Stomach (tissue), 9 donors: ENCODE measurements around the gene HEPACAM. TPM values are rescaled to one million over a fixed set of nuclear protein-coding genes. Genes with fewer than 3 reads are reported as not detected.

Experiments
- DNase-seq, 2 donors: peaks; one replicate each; pipeline versions ENCODE4 v3.0.0 to v3.0.0-alpha.2; 2013 to 2019
- H3K27ac ChIP-seq, 5 donors: fragments of 200-600 bp in 4 of 5; sonication (generic) in 4 of 5; one replicate each; pipeline ENCODE4 v1.5.1; 2013 to 2019; ENCODE audit warnings: mild to moderate bottlenecking in 1 of 5, moderate library complexity in 1 of 5
- H3K27me3 ChIP-seq, 3 donors: fragments of 200-600 bp; sonication (generic); one replicate each; pipeline ENCODE4 v1.5.1; 2017 to 2019; ENCODE audit warnings: mixed run types in 1 of 3
- H3K36me3 ChIP-seq, 4 donors: fragments of 200-600 bp; sonication (generic); 1 replicate in 3 of 4; 2 replicates in 1 of 4; pipeline ENCODE4 v1.5.1; 2016 to 2019
- H3K4me1 ChIP-seq, 4 donors: fragments of 200-600 bp; sonication (generic); one replicate each; pipeline ENCODE4 v1.5.1; 2016 to 2019
- H3K4me3 ChIP-seq, 4 donors: fragments of 200-600 bp; sonication (generic) in 3 of 4; one replicate each; pipeline ENCODE4 v1.5.1; 2016 to 2019; ENCODE audit warnings: mild to moderate bottlenecking in 1 of 4
- H3K9me3 ChIP-seq, 4 donors: fragments of 200-600 bp; sonication (generic); one replicate each; pipeline ENCODE4 v1.5.1; 2016 to 2019
- EP300 ChIP-seq: sonication (generic); formaldehyde crosslinking; IDR thresholded peaks from one replicate; pipeline ENCODE4 v1.6.1; 2017; ENCODE audit warnings: antibody characterized with exemption
- POLR2A ChIP-seq, 4 donors: fragments of 450-650 bp; IDR thresholded peaks; one replicate each; pipeline ENCODE4 v1.6.1; 2016; ENCODE audit warnings: antibody characterized with exemption in 4 of 4, control low read depth in 2 of 4, mild to moderate bottlenecking in 1 of 4, moderate library complexity in 1 of 4
- POLR2AphosphoS5 ChIP-seq, 3 donors: sonication (generic); formaldehyde crosslinking; IDR thresholded peaks; one replicate each; pipeline ENCODE4 v1.6.1; 2016; ENCODE audit warnings: antibody characterized with exemption in 3 of 3
- WGBS, 5 donors: extraction: QIAGEN DNeasy Blood & Tissue Kit in 3 of 5; methylation state at CpG; one replicate each; pipeline versions ENCODE4 v1.1.5 to v1.1.7; 2013 to 2018; 5-methylcytosine and 5-hydroxymethylcytosine counted together
- intact Hi-C: fragments of 100-400 bp; cut with DNase I; formaldehyde crosslinking; loops from one replicate; pipeline ENCODE4 v1.15.1; 2023; ENCODE audit warnings: low total_unique reads
- polyA plus RNA-seq, 3 donors: library from polyadenylated mRNA; stranded (reverse); fragments of 200-250 nt; gene quantifications; one replicate each; pipeline ENCODE4 v1.2.3, GENCODE V29; 2013
- total RNA-seq, 5 donors: library from RNA; depleted of rRNA; stranded (reverse); fragments of >200 nt; gene quantifications; one replicate each; pipeline versions ENCODE4 v1.1.0 to v1.2.3, GENCODE V29; 2014 to 2016
- TF ChIP-seq, protein P1 (sequence below), 7 experiments: fragments of 450-650 bp in 4 of 7; fragments of 200-600 bp in 3 of 7; sonication (generic) in 3 of 7; IDR thresholded peaks; one replicate each; pipeline ENCODE4 v1.5.1; 2016 to 2019; ENCODE audit warnings: antibody characterized with exemption in 7 of 7, control low read depth in 2 of 7, mild to moderate bottlenecking in 1 of 7
- donor health status: healthy with polysubstance abuse.
- donor health status: Bipolar disorder and iron deficiency.
- donor health status: healthy.

HEPACAM gene
- total and polyA plus RNA-seq, 8 donors, result 0.10 TPM; not detected in 7

GRCh38 chr11:124918950-124919349 lies 16.9 kb downstream of the HEPACAM start, which contains the start of gene HEPN1:
Gene HEPN1, plus strand, starts transcription at chr11:124919250.
- Histone ChIP-seq H3K9me3 (no peaks in the 10 kb centered on the region), H3K4me1 (peaks cover 7 to 11% (median 9%) of the 10 kb centered on the region in 4 donors), H3K27me3 (peaks cover 0 to 39% (median 15%) of the 10 kb centered on the region in 3 donors), H3K27ac (no peak within 1 kb of the TSS), H3K4me3 (no peak within 1 kb of the TSS), H3K36me3 (no peaks in the 10 kb centered on the region)
- no peak for DNase-seq
- WGBS, 5 donors, result 41 to 65% (median 58%) methylated on average over 3 of the region's 3 CpGs
- TF ChIP-seq EP300 (no peak), POLR2AphosphoS5 (IDR thresholded peaks at IDR 0.05) (no peak), POLR2A (IDR thresholded peaks at IDR 0.05) (no peak)
- TF ChIP-seq, protein P1, sequence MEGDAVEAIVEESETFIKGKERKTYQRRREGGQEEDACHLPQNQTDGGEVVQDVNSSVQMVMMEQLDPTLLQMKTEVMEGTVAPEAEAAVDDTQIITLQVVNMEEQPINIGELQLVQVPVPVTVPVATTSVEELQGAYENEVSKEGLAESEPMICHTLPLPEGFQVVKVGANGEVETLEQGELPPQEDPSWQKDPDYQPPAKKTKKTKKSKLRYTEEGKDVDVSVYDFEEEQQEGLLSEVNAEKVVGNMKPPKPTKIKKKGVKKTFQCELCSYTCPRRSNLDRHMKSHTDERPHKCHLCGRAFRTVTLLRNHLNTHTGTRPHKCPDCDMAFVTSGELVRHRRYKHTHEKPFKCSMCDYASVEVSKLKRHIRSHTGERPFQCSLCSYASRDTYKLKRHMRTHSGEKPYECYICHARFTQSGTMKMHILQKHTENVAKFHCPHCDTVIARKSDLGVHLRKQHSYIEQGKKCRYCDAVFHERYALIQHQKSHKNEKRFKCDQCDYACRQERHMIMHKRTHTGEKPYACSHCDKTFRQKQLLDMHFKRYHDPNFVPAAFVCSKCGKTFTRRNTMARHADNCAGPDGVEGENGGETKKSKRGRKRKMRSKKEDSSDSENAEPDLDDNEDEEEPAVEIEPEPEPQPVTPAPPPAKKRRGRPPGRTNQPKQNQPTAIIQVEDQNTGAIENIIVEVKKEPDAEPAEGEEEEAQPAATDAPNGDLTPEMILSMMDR (IDR thresholded peaks at IDR 0.05), result no peak
- intact Hi-C loops, result no loop called here

- TF ChIP-seq EP300, result no peak
- TF ChIP-seq, protein P1 (IDR thresholded peaks at IDR 0.05), result no peak
- Histone ChIP-seq H3K4me1 (peaks cover 7 to 11% (median 9%) of the 10 kb centered on the region in 4 donors), H3K27ac (no peak overlapping the region), H3K9me3 (peaks cover 0 to 5% (median under 1%) of the 10 kb centered on the region in 4 donors), H3K36me3 (no peaks in the 10 kb centered on the region), H3K27me3 (peaks cover 0 to 30% (median 15%) of the 10 kb centered on the region in 3 donors), H3K4me3 (no peak overlapping the region)
- DNase-seq, result no peak
- 67 to 81% (median 72%) methylated on average over 6 of the region's 6 CpGs for whole genome bisulfite sequencing, 5 donors
- intact Hi-C loops, result no loop called here
Observed at GRCh38 chr11:124917115-124917637, 18.7 kb downstream of the HEPACAM start.

GRCh38 chr11:124916370-124916710 lies 19.5 kb downstream of the HEPACAM start:
- Histone ChIP-seq H3K4me1 (peaks cover 5 to 8% (median 7%) of the 10 kb centered on the region in 4 donors), H3K4me3 (no peak overlapping the region), H3K36me3 (no peaks in the 10 kb centered on the region), H3K27me3 (peaks cover 0 to 22% (median 13%) of the 10 kb centered on the region in 3 donors), H3K9me3 (peaks cover 0 to 14% (median 5%) of the 10 kb centered on the region in 4 donors), H3K27ac (no peak overlapping the region)
- TF ChIP-seq, protein P1 (IDR thresholded peaks at IDR 0.05), result no peak
- TF ChIP-seq POLR2A (IDR thresholded peaks at IDR 0.05) (no peak), EP300 (no peak), POLR2AphosphoS5 (IDR thresholded peaks at IDR 0.05) (no peak)
- intact Hi-C loops, result no loop called here
- no peak for DNase-seq

DNA sequence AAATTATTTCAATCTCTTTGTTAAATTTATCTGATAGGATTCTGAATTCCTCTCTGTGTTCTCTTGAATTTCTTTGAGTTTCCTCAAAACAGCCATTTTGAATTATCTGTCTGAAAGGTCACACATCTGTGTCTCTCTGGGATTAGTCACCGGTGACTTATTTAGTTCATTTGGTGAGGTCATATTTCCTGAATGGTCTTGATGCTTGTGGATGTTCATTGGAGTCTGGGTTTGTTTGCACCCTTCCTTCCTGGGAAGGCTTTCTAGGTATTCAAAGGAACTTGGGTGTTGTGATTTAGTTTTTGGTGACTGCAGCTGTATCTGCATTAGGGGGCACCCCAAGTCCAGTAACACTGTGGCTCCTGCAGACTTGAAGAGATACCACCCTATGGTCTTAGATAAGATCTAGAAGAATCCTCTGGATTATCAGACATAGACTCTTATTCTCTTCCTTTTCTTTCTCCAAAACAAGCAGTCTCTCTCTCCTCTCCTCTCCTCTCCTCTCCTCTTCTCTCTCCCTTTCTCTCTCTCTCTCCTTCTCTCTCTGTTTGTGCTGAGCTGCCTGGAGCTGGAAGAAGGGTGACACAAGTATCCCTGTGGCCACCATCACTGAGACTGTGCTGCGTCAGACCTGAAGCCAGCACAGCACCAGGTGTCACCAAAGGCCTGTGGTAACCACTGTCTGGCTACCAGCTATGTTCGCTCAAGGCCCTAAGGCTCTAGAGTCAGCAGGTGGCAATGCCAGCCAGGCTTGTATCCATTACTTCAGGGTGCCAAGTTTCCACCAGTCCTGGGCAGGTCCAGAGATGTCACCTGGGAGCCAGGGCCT lies 20.1 kb downstream of the HEPACAM start:
- Histone ChIP-seq H3K27me3 (peaks cover 0 to 16% (median 7%) of the 10 kb centered on the region in 3 donors), H3K27ac (no peak overlapping the region), H3K4me3 (no peak overlapping the region), H3K36me3 (no peaks in the 10 kb centered on the region), H3K9me3 (peaks cover 0 to 16% (median 8%) of the 10 kb centered on the region in 4 donors), H3K4me1 (peaks cover 0 to 2% (median under 1%) of the 10 kb centered on the region in 4 donors)
- TF ChIP-seq EP300 (no peak), POLR2AphosphoS5 (IDR thresholded peaks at IDR 0.05) (no peak), POLR2A (IDR thresholded peaks at IDR 0.05) (no peak)
- TF ChIP-seq, protein P1 (IDR thresholded peaks at IDR 0.05), result no peak
- intact Hi-C loops, result no loop called here
- 72 to 84% (median 81%) methylated on average over 3 of the region's 3 CpGs for WGBS, 5 donors
- DNase-seq, result no peak
